Fibroblast of skin of scalp (primary cell): Measurements from ENCODE around the gene PIMREG.
A peak's percentile ranks its signal among the peaks of the same experiment; 100 is the strongest.

Experiments used
- DNase-seq: peaks from one replicate; pipeline ENCODE4 v3.0.0-alpha.2; 2013

PIMREG gene

DNA sequence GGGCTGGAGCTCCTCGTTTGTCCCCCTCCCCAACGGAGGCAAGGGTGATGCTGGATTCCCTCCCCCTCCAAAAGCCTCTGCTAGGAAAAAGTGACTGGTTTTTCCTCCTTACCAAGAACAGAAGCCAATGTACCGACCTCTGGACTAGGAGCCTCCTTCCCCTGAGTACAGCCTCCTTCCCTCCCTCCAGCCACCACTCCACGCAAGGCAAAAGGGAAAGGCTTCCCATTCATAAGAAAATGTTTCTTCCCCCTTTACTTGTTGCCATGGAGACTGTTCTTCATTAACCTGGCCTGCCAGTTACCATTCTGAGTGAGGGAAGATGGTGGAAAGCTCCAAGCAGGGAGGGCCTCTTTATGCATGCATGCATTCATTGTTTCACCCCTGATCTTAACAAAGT, 4.3 kb upstream of the PIMREG start:
- DNase-seq = no peak

DNA sequence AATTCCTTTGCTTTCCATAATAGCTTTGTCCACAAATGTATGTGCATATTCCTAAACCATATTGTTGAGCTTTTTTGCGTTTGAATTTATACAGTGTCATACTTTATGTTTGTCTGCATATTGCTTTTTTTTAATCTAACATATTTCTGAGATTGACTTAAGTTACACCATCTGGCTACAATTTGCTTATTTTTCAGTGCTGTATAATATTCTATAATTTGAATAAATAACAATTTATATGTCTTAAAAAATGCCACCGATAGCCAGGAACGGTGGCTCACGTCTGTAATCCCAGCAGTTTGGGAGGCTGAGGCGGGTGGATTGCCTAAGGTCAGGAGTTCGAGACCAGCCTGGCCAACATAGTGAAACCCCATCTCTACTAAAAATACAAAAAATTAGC, 1.5 kb upstream of the PIMREG start:
- DNase-seq = no peak

DNA sequence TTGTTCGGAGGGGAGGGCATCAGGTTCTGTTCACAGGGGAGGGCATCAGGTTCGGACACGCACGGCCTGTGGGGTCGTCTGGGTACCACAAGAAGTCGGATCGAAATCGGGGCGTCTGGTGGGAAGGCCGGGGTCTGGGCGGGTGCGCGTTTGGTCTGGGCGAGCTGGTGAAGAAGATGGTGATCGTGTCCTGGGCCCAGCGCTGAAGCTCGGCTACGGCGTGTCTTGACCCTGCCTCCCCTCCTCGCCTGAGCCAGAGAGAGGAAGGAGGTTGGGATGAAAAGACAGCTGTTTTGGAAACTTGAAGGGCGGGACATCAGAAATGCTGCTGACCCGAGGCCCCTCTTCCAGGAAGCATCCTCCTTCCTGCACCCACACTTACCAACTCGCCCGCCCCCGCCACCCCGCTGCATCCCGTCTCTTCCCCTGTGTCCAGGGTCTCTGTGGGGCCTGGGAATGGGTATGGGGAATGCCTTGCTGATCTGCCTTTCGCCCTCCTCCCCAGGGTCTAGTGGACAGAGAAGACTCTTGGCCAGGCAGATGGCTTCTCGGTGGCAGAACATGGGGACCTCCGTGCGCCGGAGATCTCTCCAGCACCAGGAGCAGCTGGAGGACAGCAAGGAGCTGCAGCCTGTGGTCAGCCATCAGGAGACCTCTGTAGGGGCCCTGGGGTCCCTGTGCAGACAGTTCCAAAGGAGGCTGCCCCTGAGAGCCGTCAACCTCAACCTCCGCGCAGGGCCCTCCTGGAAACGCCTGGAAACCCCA, 498 bp downstream of the PIMREG start:
- DNase-seq = no peak

DNA sequence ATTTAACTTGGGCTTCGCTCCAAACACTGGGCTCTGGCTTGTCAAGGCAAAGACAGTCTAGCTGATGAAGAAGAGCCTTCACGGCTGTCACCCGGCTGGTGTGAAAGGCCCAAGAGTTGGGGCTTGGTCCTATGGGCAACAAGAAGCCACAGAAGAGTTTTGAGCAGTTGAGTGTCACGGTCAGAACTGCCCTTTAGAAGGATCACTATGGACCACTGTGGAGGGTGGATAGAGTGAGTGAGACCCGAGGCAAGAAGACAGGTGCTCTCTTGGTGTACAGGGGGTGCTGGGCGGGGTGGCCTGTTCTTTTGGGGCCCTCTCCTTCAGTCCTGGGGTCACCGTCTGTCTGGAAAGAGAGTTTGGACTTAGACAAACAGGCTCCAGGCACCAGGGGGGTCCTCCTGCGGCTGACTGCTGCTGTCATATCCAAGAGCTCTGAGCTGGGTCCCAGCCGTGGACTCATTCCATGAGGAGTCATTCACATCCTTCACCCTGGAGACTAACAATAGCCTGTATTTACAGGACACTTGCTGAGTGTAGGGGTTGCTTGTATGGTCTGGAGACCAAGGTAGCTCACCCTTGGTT, 2.4 kb downstream of the PIMREG start:
- DNase-seq = no peak

DNA sequence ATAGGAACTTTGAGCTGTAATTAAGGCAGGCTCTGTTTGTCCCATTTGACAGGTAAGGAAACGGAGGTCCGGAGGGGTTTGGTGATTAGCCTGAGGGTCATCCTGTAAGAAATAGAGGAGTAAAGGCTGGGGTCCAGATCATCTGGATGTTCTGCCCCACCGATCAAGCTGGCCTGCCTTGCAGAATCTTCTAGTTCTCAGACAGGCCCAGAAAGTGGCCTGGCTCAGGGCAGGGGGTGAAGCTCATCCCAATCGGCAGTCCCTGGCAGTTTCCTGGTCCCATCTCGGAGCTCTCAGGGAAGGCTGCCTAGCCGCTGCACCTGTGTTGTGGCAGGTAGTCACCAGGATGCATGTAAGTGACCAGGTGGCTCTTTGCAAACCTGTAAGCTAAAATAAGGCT, 4.2 kb downstream of the PIMREG start:
- DNase-seq = no peak

DNA sequence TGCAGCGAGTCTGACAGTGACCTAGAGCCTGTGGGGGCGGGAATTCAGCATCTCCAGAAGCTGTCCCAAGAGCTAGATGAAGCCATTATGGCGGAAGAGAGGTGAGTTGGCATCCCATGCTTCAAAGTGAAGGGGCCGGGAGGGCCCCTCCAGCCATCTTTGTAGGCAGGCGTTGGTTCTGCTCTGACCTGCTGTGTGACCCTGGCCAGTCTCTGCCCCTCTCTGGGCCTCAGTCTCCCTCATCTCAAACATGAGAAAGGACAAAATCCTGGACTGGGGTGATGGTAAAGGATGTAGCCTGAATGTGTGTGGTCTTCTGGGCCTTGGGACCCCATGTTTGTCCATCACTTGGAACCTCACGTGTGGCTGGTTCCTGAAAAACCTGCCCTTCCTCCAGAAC, 5.1 kb downstream of the PIMREG start:
- no peak for DNase-seq

DNA sequence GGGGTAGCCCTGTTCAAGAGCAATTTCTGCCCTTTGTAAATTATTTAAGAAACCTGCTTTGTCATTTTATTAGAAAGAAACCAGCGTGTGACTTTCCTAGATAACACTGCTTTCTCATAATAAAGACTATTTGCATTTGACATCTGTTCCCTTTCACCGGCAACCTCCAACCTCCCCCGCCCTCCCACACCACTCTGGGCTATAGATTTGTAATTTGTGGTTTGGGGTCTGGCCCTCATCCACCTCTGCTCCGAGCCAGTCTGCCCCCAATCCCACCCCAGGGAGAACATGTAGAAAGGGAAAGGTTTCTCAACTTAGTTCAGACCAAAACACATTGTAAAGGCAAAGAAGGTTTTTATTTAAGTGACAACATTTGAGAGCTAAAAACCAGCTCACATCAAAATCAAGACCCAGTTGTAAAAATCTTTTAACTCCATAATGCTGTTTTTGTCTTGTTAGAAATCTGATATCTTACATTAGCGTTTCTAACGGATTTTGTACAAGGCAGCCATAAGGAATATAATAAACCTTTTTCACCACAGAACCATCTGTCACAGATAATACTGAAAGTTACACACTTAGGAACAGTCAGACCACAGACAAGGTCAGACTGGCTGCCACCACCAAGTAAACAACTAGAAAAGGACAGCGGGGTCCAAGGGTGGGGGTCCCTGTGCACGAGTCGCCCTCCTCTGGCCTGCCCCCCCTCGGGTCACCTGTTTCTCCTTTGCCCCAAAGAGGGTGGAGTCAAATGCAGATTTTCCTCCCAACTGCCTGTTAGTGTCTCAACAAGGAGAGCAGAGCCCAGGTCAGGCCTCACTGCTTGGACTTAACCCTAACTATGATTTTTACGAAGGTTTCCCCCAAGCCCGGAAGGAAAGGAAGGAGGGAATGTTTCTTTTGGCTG, 6.9 kb downstream of the PIMREG start:
- no peak for DNase-seq

DNA sequence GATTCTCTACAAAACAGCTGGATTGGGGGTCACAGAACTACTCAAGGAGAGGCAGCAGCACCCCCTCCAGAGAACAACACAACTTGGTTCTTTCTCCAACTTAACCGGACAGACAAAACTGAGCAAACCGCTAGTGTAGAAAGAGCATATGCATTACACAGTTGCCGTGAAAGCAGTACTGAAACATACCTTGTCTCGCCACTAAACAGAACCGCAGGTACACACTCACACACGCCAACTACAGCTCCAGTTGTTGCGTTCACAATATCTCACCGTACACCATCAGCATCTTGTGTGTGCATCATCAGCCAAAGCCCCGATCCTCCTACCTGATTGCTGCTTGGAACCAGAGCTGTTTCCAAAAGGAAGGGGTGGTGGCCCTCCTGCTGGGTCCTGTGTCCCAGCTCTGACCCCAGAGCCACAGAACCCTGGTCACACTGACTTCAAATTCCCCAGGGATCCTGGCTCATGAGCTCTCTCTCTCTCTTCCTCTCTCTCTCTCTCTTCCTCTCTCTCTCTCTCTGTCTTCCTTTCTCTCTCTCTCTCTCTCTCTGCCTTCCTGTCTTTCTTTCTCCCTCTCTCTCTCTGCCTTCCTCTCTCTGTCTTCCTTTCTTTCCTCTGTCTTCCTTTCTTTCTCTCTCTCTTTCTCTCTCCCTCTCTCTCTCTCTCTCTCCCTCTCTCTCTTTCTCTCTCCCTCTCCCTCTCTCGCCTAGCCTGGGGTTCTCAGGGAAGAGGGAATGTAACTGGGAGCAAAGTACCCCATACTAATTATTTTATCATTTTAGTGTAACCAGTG, 8.4 kb downstream of the PIMREG start:
- no peak for DNase-seq

DNA sequence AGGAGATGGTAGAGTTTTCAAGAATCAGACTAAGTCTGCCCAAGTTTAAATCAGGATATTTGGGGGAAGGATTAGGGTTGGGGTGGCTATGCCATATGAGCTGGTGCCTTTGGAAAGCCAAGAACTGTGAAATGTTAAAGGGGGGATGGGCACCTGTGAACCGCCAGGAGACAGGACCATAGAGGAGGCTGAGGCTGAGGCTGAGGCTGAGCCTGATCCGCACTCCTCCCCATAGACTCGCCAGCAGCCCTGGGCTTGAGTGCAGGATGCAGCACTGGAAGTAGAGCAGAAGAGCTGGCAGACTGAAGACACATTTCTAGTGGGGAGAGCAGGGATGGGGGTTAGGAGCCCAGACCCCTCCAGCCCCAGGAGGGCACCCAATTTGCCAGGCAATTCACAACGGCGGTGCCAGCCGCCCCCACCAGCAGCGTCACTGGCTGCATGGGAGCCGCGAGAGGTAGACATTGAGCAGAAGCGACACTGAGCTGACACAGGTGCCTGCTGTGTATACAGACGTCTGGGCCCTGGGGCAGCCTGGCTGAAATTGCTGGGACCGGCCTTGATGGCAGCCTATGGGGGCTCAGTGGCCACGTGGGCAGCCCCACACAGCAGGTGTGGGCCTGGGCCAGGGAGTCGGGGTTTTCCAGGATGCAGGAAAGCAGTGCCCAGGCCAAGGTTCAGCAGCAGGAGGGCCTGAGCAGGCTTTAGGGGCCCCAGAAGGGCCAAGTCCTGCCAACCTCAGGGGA, 9.2 kb downstream of the PIMREG start:
- no peak for DNase-seq

DNA sequence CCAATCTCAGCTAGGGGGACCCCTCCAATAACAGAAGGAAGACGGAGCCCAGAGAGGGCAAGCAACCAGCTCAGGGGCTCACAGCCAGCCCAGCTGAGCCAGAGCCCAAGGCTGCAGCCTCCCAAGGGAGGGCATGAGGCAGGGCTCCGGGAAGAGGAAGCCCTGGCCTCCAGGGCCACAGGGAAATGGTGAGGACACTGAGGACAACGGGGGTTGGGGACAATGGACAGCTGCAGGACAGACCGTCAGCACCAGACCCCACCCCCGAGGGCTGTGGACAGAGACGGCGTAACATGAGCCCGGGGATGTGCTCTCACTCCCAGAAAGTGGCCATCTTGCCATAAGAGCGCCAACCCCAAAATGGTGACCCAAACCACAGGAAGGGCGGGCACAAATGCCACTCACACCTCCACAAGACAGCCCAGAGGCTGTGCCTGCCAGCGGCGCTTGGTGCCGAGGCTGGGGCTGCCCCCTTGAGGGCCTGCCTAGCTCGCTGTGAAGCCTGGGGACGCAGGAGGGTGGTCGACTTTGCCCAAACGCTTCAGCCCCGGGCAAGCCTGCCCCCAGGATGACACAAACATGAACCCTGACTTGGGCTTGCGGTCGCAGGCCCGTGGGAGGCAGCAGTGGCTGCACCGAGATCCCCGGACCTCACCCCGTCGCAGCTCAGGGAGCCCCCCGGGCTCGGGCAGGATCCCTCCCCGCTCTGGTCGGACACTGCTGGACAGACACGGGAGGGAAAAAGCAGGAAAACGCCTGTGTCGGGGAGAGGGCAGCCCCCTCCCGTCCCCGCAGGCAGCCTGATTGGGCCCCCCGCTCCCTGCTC, 10.5 kb downstream of the PIMREG start:
- DNase-seq = no peak

DNA sequence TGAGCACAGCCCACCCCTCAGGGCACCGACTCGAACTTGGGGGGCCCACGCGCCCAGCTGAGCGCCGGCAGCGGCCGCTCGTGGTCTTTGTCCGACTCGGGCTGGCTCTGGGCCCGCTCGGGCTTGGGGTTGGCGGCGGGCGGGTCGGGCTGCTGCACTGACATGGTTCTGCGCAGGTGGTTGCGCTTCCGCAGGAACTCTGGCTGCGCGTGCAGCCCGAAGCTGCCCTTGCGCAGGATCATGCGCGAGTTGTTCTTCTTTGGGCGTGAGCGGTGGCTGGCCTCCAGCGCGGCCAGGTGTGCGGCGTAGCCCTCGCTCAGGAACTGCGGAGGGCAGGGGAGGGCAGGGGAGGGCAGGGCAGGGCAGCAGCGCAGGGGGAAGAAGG, 11.1 kb downstream of the PIMREG start:
- DNase-seq = no peak

DNA sequence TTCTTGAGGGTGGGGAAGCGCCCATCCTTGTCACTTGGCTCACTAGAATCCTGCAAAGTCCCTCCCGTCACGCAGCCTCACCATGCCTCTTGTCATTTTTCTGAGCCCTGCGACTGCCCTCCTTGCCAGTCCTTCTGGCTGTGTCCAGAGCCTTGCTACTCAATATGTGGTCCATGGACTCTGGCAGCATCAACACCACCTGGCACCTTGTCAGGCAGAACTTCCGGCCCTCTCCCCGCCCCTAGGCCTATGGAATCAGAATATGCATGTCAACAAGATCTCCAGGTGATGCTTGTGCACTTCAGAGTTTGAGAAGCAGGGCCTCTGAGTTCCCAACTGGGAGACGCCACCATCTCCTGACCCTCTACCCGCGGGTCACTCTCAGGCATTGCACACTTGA, 12.1 kb downstream of the PIMREG start:
- DNase-seq = no peak

DNA sequence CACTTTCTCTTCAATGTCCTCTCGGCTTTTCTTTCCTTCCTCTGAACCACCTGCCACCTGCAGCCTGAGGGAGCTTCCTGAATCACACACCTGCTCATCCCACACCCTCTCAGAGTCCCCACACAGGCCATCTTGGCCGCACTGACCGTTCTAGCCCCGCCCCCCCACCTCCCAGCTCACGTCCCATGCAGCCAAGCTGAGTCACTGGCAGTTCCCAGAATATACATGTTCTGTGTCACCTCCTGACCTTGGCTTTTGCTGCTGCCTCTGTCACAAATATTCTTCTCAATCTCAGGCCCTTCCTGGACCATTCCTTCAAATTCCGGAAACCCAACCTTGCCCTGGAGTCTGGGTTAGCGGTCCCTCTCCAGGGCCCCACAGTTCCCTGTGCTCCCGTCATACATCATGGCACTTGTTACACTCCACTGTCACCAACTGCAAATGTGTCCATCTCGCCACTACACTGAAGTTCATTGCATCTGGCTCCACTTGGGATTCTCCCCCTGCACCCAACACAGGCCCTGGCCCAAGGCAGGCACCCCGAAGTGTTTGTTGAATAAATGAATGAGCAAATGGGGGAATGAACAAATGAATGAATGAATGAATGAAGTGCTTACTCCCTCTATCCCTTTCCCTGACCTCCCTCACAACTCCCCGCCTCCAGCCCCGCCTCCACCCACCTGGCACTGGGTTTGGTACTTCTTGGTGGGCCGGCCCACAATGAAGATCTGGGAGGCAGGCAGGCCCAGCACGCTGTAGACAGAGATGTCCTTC, 12.8 kb downstream of the PIMREG start:
- peak; percentile 23 for DNase-seq

DNA sequence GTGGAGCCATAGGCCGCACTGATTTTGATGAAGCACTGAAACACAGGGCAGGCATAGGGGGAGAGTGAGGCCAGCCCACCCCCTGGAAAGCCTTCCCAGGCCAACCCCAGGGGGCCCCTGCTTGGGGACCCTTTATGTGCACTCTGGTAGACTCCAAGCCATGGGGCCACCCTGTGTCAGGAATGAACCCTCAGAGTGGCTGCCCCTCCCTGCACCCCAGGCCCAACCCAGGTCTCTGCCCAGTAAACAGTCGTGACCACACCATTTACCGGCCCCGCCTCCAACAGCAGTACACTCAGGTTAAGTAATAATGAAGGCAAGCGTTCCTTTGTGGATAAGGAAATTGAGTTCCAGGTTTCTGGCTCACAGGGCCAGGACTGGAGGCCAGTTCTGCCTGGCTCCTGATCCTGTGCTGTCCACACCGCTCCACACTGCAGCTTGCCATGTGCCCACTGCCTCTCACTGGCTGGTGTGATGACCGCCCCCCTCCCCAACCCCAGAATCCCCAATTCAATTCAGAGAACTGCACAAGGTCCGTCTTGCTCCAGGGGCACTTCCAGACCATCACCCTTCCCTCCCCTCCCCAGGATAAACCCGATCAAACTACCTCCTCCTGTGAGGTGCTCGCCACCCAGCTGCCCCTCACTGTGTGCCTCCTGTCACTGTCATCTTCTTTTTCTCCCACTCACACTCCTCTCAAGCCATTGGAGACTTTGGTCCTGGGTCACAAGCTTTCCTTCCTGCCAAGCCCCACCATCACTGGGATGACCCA, 13.6 kb downstream of the PIMREG start:
- DNase-seq = no peak

DNA sequence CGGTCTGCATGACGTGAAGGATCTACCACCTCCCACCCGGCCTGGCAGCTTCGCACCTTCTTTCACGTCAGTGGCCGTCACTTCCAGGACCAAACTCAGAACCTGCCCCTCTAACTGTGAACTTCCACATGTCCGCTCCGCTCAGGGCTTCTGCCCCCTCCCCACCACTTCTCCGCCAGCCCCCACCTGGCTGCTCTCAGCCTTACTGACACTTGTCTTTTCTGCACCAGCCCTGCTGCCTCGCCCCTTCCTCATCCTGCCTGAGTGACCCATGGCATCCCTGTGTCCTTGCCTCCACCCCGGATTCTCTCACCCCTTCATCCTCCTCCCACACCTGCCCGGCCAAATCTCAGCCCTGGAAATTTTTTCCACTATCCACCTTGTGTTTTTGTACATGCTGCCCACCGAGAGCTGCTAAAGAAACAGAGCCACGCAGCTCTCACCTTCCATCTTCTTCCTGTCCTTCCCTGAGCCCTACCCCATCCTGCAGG, 14.2 kb downstream of the PIMREG start:
- DNase-seq = no peak

DNA sequence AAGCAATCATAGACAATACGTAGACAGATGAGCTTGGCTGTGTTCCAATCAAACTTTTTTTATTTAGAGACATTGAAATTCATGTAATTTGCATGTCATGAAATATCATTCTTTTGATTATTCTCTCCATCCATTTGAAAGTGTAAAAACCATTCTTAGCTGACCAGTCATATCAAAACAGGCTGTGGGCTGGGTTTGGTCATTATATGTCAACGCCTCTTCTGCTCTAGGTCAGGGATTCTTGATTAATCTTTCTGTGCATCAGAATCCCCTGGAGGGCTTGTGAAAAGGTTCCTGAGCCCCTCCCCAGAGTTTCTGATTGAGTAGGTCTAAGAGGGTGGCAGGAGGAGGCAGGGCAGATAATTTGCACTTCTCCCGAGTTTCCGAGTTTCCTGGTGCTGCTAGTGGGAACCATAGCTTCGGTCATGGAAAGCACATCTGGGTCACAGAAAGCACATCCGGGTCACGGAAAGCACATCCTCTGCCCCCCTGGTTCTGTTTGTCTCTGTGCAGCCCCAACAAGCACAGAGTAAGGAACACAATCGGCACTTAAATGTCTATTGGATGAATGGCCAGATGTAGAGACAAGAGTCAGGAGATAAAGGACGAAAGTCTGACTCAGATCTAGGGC, 16.4 kb downstream of the PIMREG start:
- no peak for DNase-seq

DNA sequence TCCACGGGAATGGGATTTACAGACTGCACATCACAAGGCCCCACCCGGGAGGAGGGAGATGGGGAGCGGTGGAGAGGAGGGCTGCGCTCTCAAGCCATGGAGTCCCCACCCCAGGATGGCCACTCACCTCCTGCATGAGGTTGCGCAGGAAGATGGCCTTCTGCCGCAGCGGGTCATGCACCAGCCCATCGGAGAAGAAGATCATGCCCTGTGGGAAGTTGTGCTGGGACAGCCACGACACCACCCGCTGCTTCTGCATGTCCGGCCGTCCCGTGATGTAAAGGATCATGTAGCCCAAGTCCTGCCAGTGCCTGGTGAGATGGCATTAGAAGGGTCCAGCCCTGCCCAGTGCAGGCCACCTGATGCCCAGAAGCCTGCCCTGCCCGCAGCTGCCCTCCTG, 17.0 kb downstream of the PIMREG start:
- no peak for DNase-seq

DNA sequence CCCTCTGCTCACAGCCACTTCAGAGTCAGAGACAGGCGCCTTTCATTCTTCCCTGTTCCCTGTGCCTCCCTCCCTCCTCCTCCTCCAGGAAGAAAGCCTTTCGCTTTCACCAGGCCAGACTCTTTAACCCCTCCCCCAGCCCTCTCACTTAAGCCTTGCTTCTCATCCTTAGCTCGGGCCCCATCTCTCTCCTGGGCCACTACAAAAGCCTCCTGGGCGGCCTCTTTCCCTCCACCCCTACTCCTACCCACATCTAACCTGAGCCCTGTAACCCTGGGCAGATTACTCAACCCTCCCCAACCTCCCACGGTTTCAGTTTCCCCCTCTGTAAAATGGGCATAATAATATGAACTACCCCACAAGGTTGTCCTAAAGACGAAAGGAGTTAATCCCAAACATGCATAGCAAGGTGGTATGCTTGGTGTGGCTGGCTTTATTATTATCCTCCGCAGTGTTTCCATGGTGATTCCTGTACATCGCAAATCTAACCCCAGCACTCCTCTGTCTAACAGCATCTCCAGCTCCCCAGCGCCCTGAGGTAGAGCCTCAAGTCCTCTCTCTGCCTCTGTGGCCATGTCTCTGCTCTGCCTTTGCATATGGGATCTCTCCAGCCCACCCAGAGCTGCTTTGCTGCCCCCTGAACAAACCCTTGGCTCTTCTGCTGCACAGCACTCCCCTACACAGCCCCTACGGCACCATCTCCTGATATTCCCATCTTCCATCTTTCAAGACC, 17.7 kb downstream of the PIMREG start:
- DNase-seq = no peak
